ENCODE measurements around the gene MLXIP. TPM values are rescaled to one million over a fixed set of nuclear protein-coding genes. Genes with fewer than 3 reads are reported as not detected.

The MLXIP gene
- total and polyA plus RNA-seq, 2 donors (not counting 3 experiments of a cell fraction or from before 2014, with no cell fraction given) = 22.0 to 72.5 TPM

DNA sequence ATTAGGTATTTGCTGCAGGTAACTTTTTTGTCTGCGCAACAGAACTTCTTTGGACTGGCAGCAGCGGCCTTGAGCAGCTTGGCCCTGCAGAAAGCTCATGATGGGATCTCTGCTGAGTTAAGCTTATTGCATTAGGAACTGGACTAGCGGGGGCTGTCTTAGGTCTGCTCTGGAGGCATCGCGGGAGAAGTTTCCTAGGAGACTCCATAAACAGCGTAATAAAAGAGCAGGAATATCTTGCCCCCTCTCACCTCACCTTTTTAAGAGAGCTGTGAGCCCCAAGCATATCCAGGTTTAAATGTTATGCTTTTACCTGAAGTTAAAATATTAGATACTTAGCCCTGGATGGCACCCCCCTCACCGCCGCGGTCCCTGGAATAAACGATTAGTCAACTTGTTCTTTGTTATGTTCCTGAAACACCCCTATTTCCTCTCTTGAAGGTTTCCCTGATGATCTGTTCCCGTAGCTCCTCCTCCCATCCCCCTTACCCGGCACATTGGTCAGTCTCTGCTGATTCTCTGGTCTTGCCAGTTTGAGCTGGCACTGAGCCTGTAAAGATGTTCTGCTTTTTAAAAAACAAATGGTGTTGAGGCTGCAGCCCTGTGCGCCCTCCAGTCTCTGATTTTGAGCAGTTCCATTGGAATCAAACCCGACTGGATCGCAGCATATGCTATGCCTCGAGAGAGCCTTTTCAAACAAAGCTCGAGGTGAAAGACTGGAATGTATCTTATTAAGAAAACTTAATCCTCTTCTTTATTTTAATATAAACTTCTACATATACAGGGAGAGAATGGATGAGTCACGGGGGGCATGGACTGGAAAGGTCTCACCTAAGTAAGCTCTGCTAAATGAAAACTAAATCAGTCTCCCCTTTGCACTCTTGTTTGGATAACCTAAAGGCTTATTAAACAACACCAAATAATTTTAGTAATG, 1.9 kb downstream of the MLXIP start:
- no peak overlapping the region for H2AFZ ChIP-seq (ENCODE audit: low read depth, low read length)
- dilution Hi-C loops (cut with MboI; ENCODE audit: extremely low pct_ligation_motif_present, low sequenced_read_pairs) = no loop called here
- H3K79me2 ChIP-seq (ENCODE audit: control insufficient read depth, insufficient read depth, low read length) = peaks cover 54% of the 10 kb centered on the region
- no peaks in the 10 kb centered on the region for H3K9me1 ChIP-seq (replicated peaks; ENCODE audit: control insufficient read depth, extremely low read depth, insufficient read depth, low read length)
- TF ChIP-seq, protein P1, sequence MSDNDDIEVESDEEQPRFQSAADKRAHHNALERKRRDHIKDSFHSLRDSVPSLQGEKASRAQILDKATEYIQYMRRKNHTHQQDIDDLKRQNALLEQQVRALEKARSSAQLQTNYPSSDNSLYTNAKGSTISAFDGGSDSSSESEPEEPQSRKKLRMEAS (IDR thresholded peaks at IDR 0.05; ENCODE audit: insufficient read depth, insufficient read length) = no peak
- TF ChIP-seq POLR2A (IDR thresholded peaks at IDR 0.05; ENCODE audit: low read depth, low read length) = peak; percentile 80
- TF ChIP-seq MYC (IDR thresholded peaks at IDR 0.05; ENCODE audit: low read depth, low read length) = no peak
- peak; percentile 63 for TF ChIP-seq POLR2AphosphoS5 (IDR thresholded peaks at IDR 0.05; ENCODE audit: insufficient read depth, low read depth, low read length)
- TF ChIP-seq GATA2 (IDR thresholded peaks at IDR 0.05; ENCODE audit: insufficient read depth, insufficient read length, low read depth, low read length) = no peak
- TF ChIP-seq JUN (IDR thresholded peaks at IDR 0.05; ENCODE audit: borderline replicate concordance, insufficient read depth, insufficient read length, low read depth) = peak; percentile 41
- peak; percentile 91 for DNase-seq (ENCODE audit: low read depth, low spot score)
- FAIRE-seq = peak; percentile 99
- H3K36me3 ChIP-seq (ENCODE audit: control insufficient read depth in 2 of 2, extremely low read depth in 1 of 2, insufficient read depth in 2 of 2, low read length in 2 of 2) = peaks cover 2 to 3% of the 10 kb centered on the region in 2 experiments
- intact Hi-C loops (cut with micrococcal nuclease) = loop anchor here (1.0 kb wide), 1 partner anchor 43 kb away; no protein-coding TSS in a partner anchor
- ChIA-PET CTCF (interaction anchor here (0.7 to 3.9 kb wide), 13 partner anchors 15 to 164 kb away, joined by 3 to 42 read pairs (median 5); partner anchors contain the start of gene CFAP251), POLR2A (interaction anchor here (1.1 to 2.3 kb wide), 4 partner anchors 8 to 43 kb away, joined by 3 to 12 read pairs (median 5); no protein-coding TSS in a partner anchor)
- H3K4me1 ChIP-seq (ENCODE audit: control insufficient read depth, extremely low read depth, insufficient read depth, low read length) = peaks cover 36% of the 10 kb centered on the region
- peak overlapping the region; percentile 44 to 76 (median 44) for H3K4me3 ChIP-seq (replicated peaks in 1 of 3; ENCODE audit: insufficient read depth in 1 of 3, low read depth in 1 of 3, low read length in 3 of 3)
- TSS peak; percentile 28 for BruUV-seq (replicated peaks)
- no peaks in the 10 kb centered on the region for H3K27me3 ChIP-seq (ENCODE audit: control insufficient read depth in 2 of 2, insufficient read depth in 2 of 2, low read length in 2 of 2)
- H3K9ac ChIP-seq (replicated peaks; ENCODE audit: extremely low read depth, insufficient read depth, low read length) = peak overlapping the region; percentile 60
- no peaks in the 10 kb centered on the region for H4K20me1 ChIP-seq (replicated peaks; ENCODE audit: control insufficient read depth, extremely low read depth, insufficient read depth, low read length)
- H3K9me3 ChIP-seq (replicated peaks; ENCODE audit: control insufficient read depth, insufficient read depth, low read length) = no peaks in the 10 kb centered on the region
- peak overlapping the region; percentile 85 for H3K4me2 ChIP-seq (ENCODE audit: insufficient read depth, low read length)
- peak overlapping the region; percentile 76 for H3K27ac ChIP-seq (ENCODE audit: insufficient read depth, low read depth, low read length)

Measured in endothelial cell of umbilical vein (primary cell).